Measurements from ENCODE around the gene TMEM98. TPM values are rescaled to one million over a fixed set of nuclear protein-coding genes. Genes with fewer than 3 reads are reported as not detected.
A peak's percentile ranks its signal among the peaks of the same experiment; 100 is the strongest.

Gene TMEM98
- total RNA-seq, 3 donors from 2014 or later: 56.4 to 175 (median 85.9) TPM

- no peak for TF ChIP-seq CTCF (IDR thresholded peaks at IDR 0.05)
- peaks cover 38% of the 10 kb centered on the region for H3K4me1 ChIP-seq (ENCODE audit: low read depth)
- ATAC-seq (peak; percentile 54), DNase-seq (peak in 2 of 3 donors; percentile 44 to 53)
- H3K9me3 ChIP-seq: no peaks in the 10 kb centered on the region
- no peak overlapping the region for H3K4me3 ChIP-seq
- intact Hi-C loops (cut with DNase I, micrococcal nuclease): no loop called here
- no peaks in the 10 kb centered on the region for H3K36me3 ChIP-seq (ENCODE audit: low read depth)
Observed at GRCh38 chr17:32910769-32911168, 17.2 kb upstream of the TMEM98 start.

GRCh38 chr17:32912218-32912897 is 15.6 kb upstream of the TMEM98 start:
- ATAC-seq (peak; percentile 92), DNase-seq (peak; percentile 84 to 90 (median 88))
- TF ChIP-seq CTCF (IDR thresholded peaks at IDR 0.05): peak; percentile 32
- no peaks in the 10 kb centered on the region for H3K36me3 ChIP-seq (ENCODE audit: low read depth)
- H3K4me1 ChIP-seq (ENCODE audit: low read depth): peaks cover 37% of the 10 kb centered on the region
- intact Hi-C loops (cut with DNase I, micrococcal nuclease): no loop called here
- no peak overlapping the region for H3K4me3 ChIP-seq
- no peaks in the 10 kb centered on the region for H3K9me3 ChIP-seq

- DNase-seq: no peak
Observed at GRCh38 chr17:32913593-32913992, 14.4 kb upstream of the TMEM98 start.

GRCh38 chr17:32914181-32914580 is 13.8 kb upstream of the TMEM98 start:
- Histone ChIP-seq H3K9me3 (no peaks in the 10 kb centered on the region), H3K4me3 (no peak overlapping the region), H3K4me1 (ENCODE audit: low read depth) (peaks cover 37% of the 10 kb centered on the region), H3K36me3 (ENCODE audit: low read depth) (no peaks in the 10 kb centered on the region)
- ATAC-seq: no peak
- no peak for TF ChIP-seq CTCF (IDR thresholded peaks at IDR 0.05)
- DNase-seq: no peak
- intact Hi-C loops (cut with DNase I, micrococcal nuclease): no loop called here

More at GRCh38 chr17:32913593-32913992, 14.4 kb upstream of the TMEM98 start:
- ATAC-seq: no peak
- intact Hi-C loops (cut with DNase I, micrococcal nuclease): no loop called here
- no peaks in the 10 kb centered on the region for H3K36me3 ChIP-seq (ENCODE audit: low read depth)
- no peak overlapping the region for H3K4me3 ChIP-seq
- no peak for TF ChIP-seq CTCF (IDR thresholded peaks at IDR 0.05)
- no peaks in the 10 kb centered on the region for H3K9me3 ChIP-seq
- H3K4me1 ChIP-seq (ENCODE audit: low read depth): peaks cover 37% of the 10 kb centered on the region

- H3K4me3 ChIP-seq: no peak overlapping the region
- intact Hi-C loops (cut with DNase I, micrococcal nuclease): no loop called here
- peak in 1 of 3 donors; percentile 26 for DNase-seq
Observed at GRCh38 chr17:32915245-32915644, 12.7 kb upstream of the TMEM98 start.

More at GRCh38 chr17:32915245-32915644, 12.7 kb upstream of the TMEM98 start:
- no peak for ATAC-seq
- no peak for TF ChIP-seq CTCF (IDR thresholded peaks at IDR 0.05)
- Histone ChIP-seq H3K4me1 (ENCODE audit: low read depth) (peaks cover 31% of the 10 kb centered on the region), H3K9me3 (no peaks in the 10 kb centered on the region), H3K36me3 (ENCODE audit: low read depth) (no peaks in the 10 kb centered on the region)
